HEK293 (cell line): ENCODE measurements around the gene ARHGEF2.

ENCODE experiments used
- CTCF ChIA-PET: fragments of 350-600 bp; formaldehyde crosslinking; extraction: SDS; loops from one replicate; lab custom pipeline; 2021; ENCODE audit warnings: antibody characterized with exemption; lab: Yijun Ruan, JAX
- POLR2A ChIA-PET: fragments of 300-600 bp; formaldehyde crosslinking; extraction: SDS; loops from one replicate; lab custom pipeline; 2020; ENCODE audit warnings: antibody characterized with exemption, inconsistent platforms; lab: Yijun Ruan, JAX
- H3K27ac ChIP-seq: fragments of 200-500 bp; sonication (Bioruptor generic); 2 replicates; pipeline ENCODE4 v1.5.1; 2014; ENCODE audit warnings: low read depth, low read length, control low read depth, inconsistent platforms; ENCODE audit errors: extremely low read depth
- H3K36me3 ChIP-seq, 2 experiments: fragments of 200-500 bp in 1 of 2; sonication (Bioruptor generic) in 1 of 2; 1 replicate in 1 of 2; 2 replicates in 1 of 2; pipeline ENCODE4 v1.5.1; 2014 to 2017; ENCODE audit warnings: inconsistent platforms in 2 of 2, low read length in 2 of 2; ENCODE audit not compliant: control insufficient read depth in 2 of 2, insufficient read depth in 1 of 2
- H3K4me1 ChIP-seq: fragments of 200-500 bp; sonication (Bioruptor generic); 2 replicates; pipeline ENCODE4 v1.5.1; 2014; ENCODE audit warnings: mild to moderate bottlenecking, low read length, inconsistent platforms; ENCODE audit not compliant: control insufficient read depth, insufficient read depth
- H3K4me3 ChIP-seq: 2 replicates; pipeline ENCODE4 v1.5.1; 2011; ENCODE audit warnings: low read depth, mild to moderate bottlenecking, control low read depth, low read length, moderate library complexity
- H3K9me3 ChIP-seq: fragments of 200-500 bp; sonication (Bioruptor generic); 2 replicates; pipeline ENCODE4 v1.5.1; 2014; ENCODE audit warnings: low read depth, low read length, inconsistent platforms; ENCODE audit not compliant: control insufficient read depth, insufficient read depth
- GLI2 ChIP-seq: fragments of 450-650 bp; formaldehyde crosslinking; IDR thresholded peaks from 2 replicates; pipeline ENCODE4; 2017; ENCODE audit warnings: missing biosample characterization, missing genetic modification characterization, low read depth, borderline replicate concordance
- HOXA7 ChIP-seq: sonication (generic); formaldehyde crosslinking; IDR thresholded peaks from 2 replicates; pipeline ENCODE4 v1.8.1; 2022; ENCODE audit warnings: missing genetic modification reagents, borderline replicate concordance
- IKZF3 ChIP-seq: fragments of 450-650 bp; IDR thresholded peaks from 2 replicates; pipeline ENCODE4 v1.5.0; 2018; ENCODE audit warnings: missing biosample characterization, mild to moderate bottlenecking, missing genetic modification characterization, moderate library complexity
- KLF16 ChIP-seq: fragments of 450-650 bp; formaldehyde crosslinking; IDR thresholded peaks from 2 replicates; pipeline ENCODE4 v1.5.1; 2017; ENCODE audit warnings: missing biosample characterization, missing genetic modification characterization
- MEIS1 ChIP-seq: sonication (generic); formaldehyde crosslinking; IDR thresholded peaks from 2 replicates; pipeline ENCODE4 v1.8.1; 2022; ENCODE audit warnings: missing genetic modification reagents, mild to moderate bottlenecking, borderline replicate concordance
- MZF1 ChIP-seq: fragments of 450-650 bp; formaldehyde crosslinking; IDR thresholded peaks from 2 replicates; pipeline ENCODE4 v1.5.1; 2017; ENCODE audit warnings: missing biosample characterization, missing genetic modification characterization, borderline replicate concordance
- SALL2 ChIP-seq: fragments of 450-650 bp; formaldehyde crosslinking; IDR thresholded peaks from 2 replicates; pipeline ENCODE4 v1.5.0; 2017; ENCODE audit warnings: missing biosample characterization, mild to moderate bottlenecking, missing genetic modification characterization, borderline replicate concordance
- SP3 ChIP-seq: fragments of 450-650 bp; formaldehyde crosslinking; IDR thresholded peaks from 2 replicates; pipeline ENCODE4 v1.5.1; 2016; ENCODE audit warnings: missing biosample characterization, missing genetic modification characterization
- TCF7L2 ChIP-seq: IDR thresholded peaks from 2 replicates; pipeline ENCODE4 v1.6.1; 2011; ENCODE audit warnings: low read depth, mild to moderate bottlenecking, inconsistent platforms, low read length, moderate library complexity, borderline replicate concordance
- ZBTB10 ChIP-seq: fragments of 450-650 bp; formaldehyde crosslinking; IDR thresholded peaks from 2 replicates; pipeline ENCODE4 v1.5.1; 2016; ENCODE audit warnings: missing biosample characterization, missing genetic modification characterization
- ZBTB44 ChIP-seq: fragments of 450-650 bp; IDR thresholded peaks from 2 replicates; pipeline ENCODE4 v1.5.1; 2018; ENCODE audit warnings: missing biosample characterization, mild to moderate bottlenecking, missing genetic modification characterization
- ZFP69B ChIP-seq: fragments of 450-650 bp; formaldehyde crosslinking; IDR thresholded peaks from 2 replicates; pipeline ENCODE4 v1.5.1; 2016; ENCODE audit warnings: missing biosample characterization, missing genetic modification characterization
- ZNF10 ChIP-seq: fragments of 450-650 bp; formaldehyde crosslinking; IDR thresholded peaks from 2 replicates; pipeline ENCODE4 v1.5.1; 2017; ENCODE audit warnings: missing biosample characterization, missing genetic modification characterization
- ZNF157 ChIP-seq: fragments of 450-650 bp; formaldehyde crosslinking; IDR thresholded peaks from 2 replicates; pipeline ENCODE4 v1.5.1; 2016; ENCODE audit warnings: missing biosample characterization, missing genetic modification characterization
- ZNF174 ChIP-seq: fragments of 450-650 bp; formaldehyde crosslinking; IDR thresholded peaks from 2 replicates; pipeline ENCODE4 v1.5.0; 2017; ENCODE audit warnings: missing biosample characterization, mild to moderate bottlenecking, missing genetic modification characterization
- ZNF23 ChIP-seq: fragments of 450-650 bp; formaldehyde crosslinking; IDR thresholded peaks from 2 replicates; pipeline ENCODE4 v1.5.1; 2016; ENCODE audit warnings: missing biosample characterization, missing genetic modification characterization, borderline replicate concordance
- ZNF335 ChIP-seq: fragments of 450-650 bp; formaldehyde crosslinking; conservative IDR thresholded peaks from 2 replicates; pipeline ENCODE4 v1.5.1; 2016; ENCODE audit warnings: missing biosample characterization, missing genetic modification characterization
- ZNF366 ChIP-seq: fragments of 450-650 bp; formaldehyde crosslinking; conservative IDR thresholded peaks from 2 replicates; pipeline ENCODE4 v1.5.1; 2016; ENCODE audit warnings: missing biosample characterization, missing genetic modification characterization
- ZNF416 ChIP-seq: fragments of 450-650 bp; formaldehyde crosslinking; IDR thresholded peaks from 2 replicates; pipeline ENCODE4 v1.5.1; 2016; ENCODE audit warnings: missing biosample characterization, missing genetic modification characterization
- ZNF529 ChIP-seq: fragments of 450-650 bp; formaldehyde crosslinking; IDR thresholded peaks from 2 replicates; pipeline ENCODE4 v1.5.1; 2017; ENCODE audit warnings: missing genetic modification characterization, missing biosample characterization; ENCODE audit not compliant: insufficient replicate concordance
- ZNF558 ChIP-seq: fragments of 450-650 bp; formaldehyde crosslinking; IDR thresholded peaks from 2 replicates; pipeline ENCODE4 v1.5.1; 2016; ENCODE audit warnings: missing biosample characterization, missing genetic modification characterization
- ZNF560 ChIP-seq: fragments of 450-650 bp; formaldehyde crosslinking; IDR thresholded peaks from 2 replicates; pipeline ENCODE4 v1.5.1; 2017; ENCODE audit warnings: missing biosample characterization, missing genetic modification characterization, borderline replicate concordance
- ZNF600 ChIP-seq: fragments of 450-650 bp; formaldehyde crosslinking; IDR thresholded peaks from 2 replicates; pipeline ENCODE4 v1.5.1; 2016; ENCODE audit warnings: missing biosample characterization, missing genetic modification characterization
- ZNF670 ChIP-seq: fragments of 450-650 bp; formaldehyde crosslinking; IDR thresholded peaks from 2 replicates; pipeline ENCODE4 v1.5.1; 2016; ENCODE audit warnings: missing biosample characterization, missing genetic modification characterization, low read depth
- ZNF707 ChIP-seq: fragments of 450-650 bp; formaldehyde crosslinking; IDR thresholded peaks from 2 replicates; pipeline ENCODE4 v1.5.1; 2016; ENCODE audit warnings: missing biosample characterization, missing genetic modification characterization
- ZNF76 ChIP-seq: fragments of 450-650 bp; formaldehyde crosslinking; IDR thresholded peaks from 2 replicates; pipeline ENCODE4; 2016; ENCODE audit warnings: low read depth, missing biosample characterization, missing genetic modification characterization, borderline replicate concordance
- ZSCAN16 ChIP-seq: fragments of 450-650 bp; formaldehyde crosslinking; IDR thresholded peaks from 2 replicates; pipeline ENCODE4 v1.5.1; 2016; ENCODE audit warnings: missing biosample characterization, missing genetic modification characterization
- TF ChIP-seq, protein P1 (sequence below): IDR thresholded peaks from 2 replicates; pipeline ENCODE4 v1.6.1; 2011; ENCODE audit warnings: mild to moderate bottlenecking, low read depth, low read length, borderline replicate concordance
- TF ChIP-seq, protein P2 (sequence below): fragments of 450-650 bp; formaldehyde crosslinking; optimal IDR thresholded peaks from 2 replicates; pipeline ENCODE3; 2016; ENCODE audit warnings: missing biosample characterization, mild to moderate bottlenecking, missing genetic modification characterization
- TF ChIP-seq, protein P3 (sequence below): fragments of 450-650 bp; formaldehyde crosslinking; IDR thresholded peaks from 2 replicates; pipeline ENCODE4 v1.5.1; 2016; ENCODE audit warnings: missing biosample characterization, missing genetic modification characterization

ARHGEF2 gene

GRCh38 chr1:156020293-156021092, 42.1 kb upstream of the ARHGEF2 start, which contains the start of gene SSR2:
SSR2 (minus strand) TSS chr1:156020951; CDS start chr1:156020167, 784 bp downstream.
- Histone ChIP-seq H3K9me3 (no peaks in the 10 kb centered on the region), H3K27ac (peak within 1 kb of the TSS; percentile 4; the same call in 1 of the 2 replicates), H3K4me3 (peak within 1 kb of the TSS; percentile 85), H3K4me1 (no peaks in the 10 kb centered on the region), H3K36me3 (peaks cover 34 to 43% of the 10 kb centered on the region in 2 experiments)
- POLR2A ChIA-PET, result interaction anchor here (0.5 to 0.6 kb wide), 2 partner anchors 12 to 19 kb away, joined by 3 to 4 read pairs; no protein-coding TSS in a partner anchor
- CTCF ChIA-PET, result interaction anchor here (0.6 to 1.6 kb wide), 3 partner anchors 44 to 109 kb away, joined by 3 to 4 read pairs (median 4); no protein-coding TSS in a partner anchor
- TF ChIP-seq SALL2 (tag by site-specific recombination), result no peak
- TF ChIP-seq ZNF416, result no peak
- no peak for TF ChIP-seq ZNF157 (tag by site-specific recombination)
- TF ChIP-seq, protein P1, sequence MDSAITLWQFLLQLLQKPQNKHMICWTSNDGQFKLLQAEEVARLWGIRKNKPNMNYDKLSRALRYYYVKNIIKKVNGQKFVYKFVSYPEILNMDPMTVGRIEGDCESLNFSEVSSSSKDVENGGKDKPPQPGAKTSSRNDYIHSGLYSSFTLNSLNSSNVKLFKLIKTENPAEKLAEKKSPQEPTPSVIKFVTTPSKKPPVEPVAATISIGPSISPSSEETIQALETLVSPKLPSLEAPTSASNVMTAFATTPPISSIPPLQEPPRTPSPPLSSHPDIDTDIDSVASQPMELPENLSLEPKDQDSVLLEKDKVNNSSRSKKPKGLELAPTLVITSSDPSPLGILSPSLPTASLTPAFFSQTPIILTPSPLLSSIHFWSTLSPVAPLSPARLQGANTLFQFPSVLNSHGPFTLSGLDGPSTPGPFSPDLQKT, result no peak
- TF ChIP-seq ZNF670 (tag by site-specific recombination), result no peak
- TF ChIP-seq ZNF529 (tag by site-specific recombination), result no peak
- no peak for TF ChIP-seq HOXA7
- no peak for TF ChIP-seq KLF16 (tag by site-specific recombination)
- peak; percentile 99 for TF ChIP-seq TCF7L2
- no peak for TF ChIP-seq ZSCAN16 (tag by site-specific recombination)
- no peak for TF ChIP-seq ZNF10 (tag by site-specific recombination)
- no peak for TF ChIP-seq ZNF560 (tag by site-specific recombination)
- no peak for TF ChIP-seq MEIS1 (CRISPR knock-in tag)
- no peak for TF ChIP-seq ZNF174 (tag by site-specific recombination)
- no peak for TF ChIP-seq ZNF707 (tag by site-specific recombination)
- peak; percentile 39; the same call in 1 of the 2 replicates for TF ChIP-seq ZNF600
- no peak for TF ChIP-seq ZFP69B (tag by site-specific recombination)
- TF ChIP-seq IKZF3 (tag by site-specific recombination), result no peak
- no peak for TF ChIP-seq ZNF366
- no peak for TF ChIP-seq MZF1 (tag by site-specific recombination)
- TF ChIP-seq ZBTB44, result no peak
- TF ChIP-seq, protein P2, sequence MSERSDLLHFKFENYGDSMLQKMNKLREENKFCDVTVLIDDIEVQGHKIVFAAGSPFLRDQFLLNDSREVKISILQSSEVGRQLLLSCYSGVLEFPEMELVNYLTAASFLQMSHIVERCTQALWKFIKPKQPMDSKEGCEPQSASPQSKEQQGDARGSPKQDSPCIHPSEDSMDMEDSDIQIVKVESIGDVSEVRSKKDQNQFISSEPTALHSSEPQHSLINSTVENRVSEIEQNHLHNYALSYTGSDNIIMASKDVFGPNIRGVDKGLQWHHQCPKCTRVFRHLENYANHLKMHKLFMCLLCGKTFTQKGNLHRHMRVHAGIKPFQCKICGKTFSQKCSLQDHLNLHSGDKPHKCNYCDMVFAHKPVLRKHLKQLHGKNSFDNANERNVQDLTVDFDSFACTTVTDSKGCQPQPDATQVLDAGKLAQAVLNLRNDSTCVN (tag by site-specific recombination), result peak; percentile 18
- no peak for TF ChIP-seq ZNF23 (tag by site-specific recombination)
- TF ChIP-seq, protein P3, sequence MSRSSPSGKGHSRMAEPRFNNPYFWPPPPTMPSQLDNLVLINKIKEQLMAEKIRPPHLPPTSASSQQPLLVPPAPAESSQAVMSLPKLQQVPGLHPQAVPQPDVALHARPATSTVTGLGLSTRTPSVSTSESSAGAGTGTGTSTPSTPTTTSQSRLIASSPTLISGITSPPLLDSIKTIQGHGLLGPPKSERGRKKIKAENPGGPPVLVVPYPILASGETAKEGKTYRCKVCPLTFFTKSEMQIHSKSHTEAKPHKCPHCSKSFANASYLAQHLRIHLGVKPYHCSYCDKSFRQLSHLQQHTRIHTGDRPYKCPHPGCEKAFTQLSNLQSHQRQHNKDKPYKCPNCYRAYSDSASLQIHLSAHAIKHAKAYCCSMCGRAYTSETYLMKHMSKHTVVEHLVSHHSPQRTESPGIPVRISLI (tag by site-specific recombination), result no peak
- no peak for TF ChIP-seq ZBTB10 (tag by site-specific recombination)
- no peak for TF ChIP-seq ZNF558
- no peak for TF ChIP-seq GLI2 (tag by site-specific recombination)
- peak; percentile 71 for TF ChIP-seq SP3 (tag by site-specific recombination)
- peak; percentile 95 for TF ChIP-seq ZNF76 (tag by site-specific recombination)
- peak; percentile 90 for TF ChIP-seq ZNF335 (tag by site-specific recombination)
